Omental fat pad (tissue), 4 donors: ENCODE data around the gene ADAP1. TPM values are rescaled to one million over a fixed set of nuclear protein-coding genes. Genes with fewer than 3 reads are reported as not detected.
"Not testable (repeated sequence)": the region's sequence is repeated elsewhere in the genome, so short reads cannot be mapped to it uniquely, and the experiment has no call there.

Experiments
- ATAC-seq: fragments of 150-250 bp; one replicate; pipeline ENCODE4 v1.9.1; 2016; ENCODE audit warnings: mild to moderate bottlenecking, moderate library complexity; ENCODE audit not compliant: low FRiP score
- DNase-seq: peaks from one replicate; pipeline ENCODE4 v3.0.0-alpha.2; 2019; ENCODE audit warnings: low spot score
- CTCF ChIP-seq, 3 donors: fragments of 450-650 bp; IDR thresholded peaks; one replicate each; pipeline ENCODE4 v1.5.1; 2016 to 2017; ENCODE audit warnings: antibody characterized with exemption in 3 of 3, mild to moderate bottlenecking in 3 of 3, moderate library complexity in 2 of 3
- total RNA-seq, 4 donors: library from RNA; depleted of rRNA; stranded (reverse); fragments of >200 nt; gene quantifications; one replicate each; pipeline ENCODE4 v1.1.0, GENCODE V29; 2016

ADAP1 gene
- total RNA-seq, 4 donors from 2014 or later = 6.7 to 21.7 (median 14.4) TPM

DNA sequence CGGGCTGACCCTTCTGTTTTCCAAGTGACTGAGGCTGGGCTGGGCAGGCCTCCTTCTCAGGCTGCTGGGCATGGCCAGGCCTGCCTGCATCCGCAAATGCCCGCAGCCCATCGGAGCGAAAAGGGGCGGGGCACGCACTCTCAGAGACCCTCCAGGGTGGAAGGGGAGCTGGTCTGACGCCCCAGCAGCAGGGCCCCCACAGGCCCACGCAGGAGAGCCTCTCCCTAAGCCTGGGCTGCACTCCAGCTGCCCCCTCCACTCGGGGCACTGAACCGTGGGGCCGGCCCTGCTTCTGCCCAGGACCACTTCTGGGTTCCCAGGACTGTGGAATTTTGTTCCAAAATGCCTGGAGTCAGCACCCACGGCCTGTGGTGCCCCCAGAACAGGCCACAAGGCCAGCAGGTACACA lies 9.3 kb downstream of the ADAP1 start:
- ATAC-seq = peak; percentile 11
- TF ChIP-seq CTCF (IDR thresholded peaks at IDR 0.05) = no peak
- no peak for DNase-seq

GRCh38 chr7:944744-945143 lies 9.7 kb downstream of the ADAP1 start:
- no peak for DNase-seq
- TF ChIP-seq CTCF (IDR thresholded peaks at IDR 0.05) = no peak
- no peak for ATAC-seq

GRCh38 chr7:943793-944192 lies 10.7 kb downstream of the ADAP1 start:
- not testable (repeated sequence) for ATAC-seq, DNase-seq

- DNase-seq = no peak
- no peak for ATAC-seq
- no peak for TF ChIP-seq CTCF (IDR thresholded peaks at IDR 0.05)
Measured at GRCh38 chr7:940599-941408, 13.7 kb downstream of the ADAP1 start.

GRCh38 chr7:939843-940242 lies 14.6 kb downstream of the ADAP1 start:
- TF ChIP-seq CTCF (IDR thresholded peaks at IDR 0.05) = no peak
- DNase-seq (no peak), ATAC-seq (no peak)

DNA sequence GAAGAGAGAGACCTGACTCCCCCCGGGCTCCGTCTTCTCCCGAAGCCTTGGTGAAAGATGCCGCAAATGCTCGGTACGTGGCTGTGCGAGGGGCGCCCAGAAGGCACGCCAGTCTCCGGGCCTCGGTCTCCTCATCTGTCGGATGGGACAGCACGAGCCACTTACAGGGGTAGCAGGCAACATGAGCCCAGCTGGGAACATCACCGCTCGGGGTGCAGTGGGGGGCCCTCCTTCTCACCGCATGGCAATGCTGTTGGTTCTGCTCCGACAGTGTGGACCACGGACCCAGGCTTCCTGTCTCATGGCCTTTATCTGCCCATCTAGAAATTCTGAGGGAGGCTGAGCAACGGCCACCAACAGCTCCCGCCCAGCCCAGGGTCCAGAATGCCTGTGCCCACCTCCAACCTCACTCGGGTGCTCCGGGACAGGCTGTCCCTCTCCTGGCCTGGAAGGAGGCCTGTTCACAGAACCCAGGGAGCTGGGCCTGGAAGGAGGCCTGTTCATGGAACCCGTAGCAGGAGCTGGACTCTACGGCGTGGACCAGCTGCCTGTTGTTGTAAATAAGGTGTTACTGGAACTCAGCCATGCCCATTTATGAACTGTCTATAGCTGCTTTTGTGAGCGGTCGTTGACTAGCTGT lies 15.8 kb downstream of the ADAP1 start:
- DNase-seq (no peak), ATAC-seq (no peak)
- TF ChIP-seq CTCF (IDR thresholded peaks at IDR 0.05) = no peak

DNA sequence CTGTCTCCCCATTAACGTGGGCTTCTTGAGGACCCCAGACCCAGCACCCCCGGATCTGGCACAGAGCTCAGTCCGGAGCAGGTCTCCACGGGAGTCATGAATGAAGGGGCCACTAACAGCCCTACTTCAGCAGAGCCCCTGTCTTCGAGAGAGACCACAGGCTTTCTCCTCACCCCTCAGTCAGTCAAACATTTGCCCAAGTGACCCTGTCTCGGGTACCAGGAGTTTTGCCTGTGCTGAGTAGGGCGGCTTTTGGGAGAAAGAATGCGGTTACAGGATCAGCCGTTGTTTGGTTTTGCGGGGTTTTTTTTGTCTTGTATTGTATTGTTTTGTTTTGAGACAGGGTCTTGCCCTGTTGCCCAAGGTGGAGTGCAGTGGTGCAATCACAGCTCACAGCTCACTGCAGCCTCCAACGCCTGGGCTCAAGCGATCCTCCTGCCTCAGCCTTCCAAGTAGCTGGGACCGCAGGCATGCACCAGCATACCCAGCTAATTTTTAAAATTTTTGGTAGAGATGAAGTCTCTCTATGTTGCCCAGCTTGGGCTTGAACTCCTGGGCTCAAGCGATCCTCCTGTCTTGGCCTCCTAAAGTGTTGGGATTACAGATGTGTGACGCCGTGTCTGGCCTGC lies 16.5 kb downstream of the ADAP1 start:
- no peak for DNase-seq
- no peak for TF ChIP-seq CTCF (IDR thresholded peaks at IDR 0.05)
- no peak for ATAC-seq
